Measurements from ENCODE around the gene STARD3NL.
"Not testable (repeated sequence)": the region's sequence is repeated elsewhere in the genome, so short reads cannot be mapped to it uniquely, and the experiment has no call there.

Gene STARD3NL

DNA sequence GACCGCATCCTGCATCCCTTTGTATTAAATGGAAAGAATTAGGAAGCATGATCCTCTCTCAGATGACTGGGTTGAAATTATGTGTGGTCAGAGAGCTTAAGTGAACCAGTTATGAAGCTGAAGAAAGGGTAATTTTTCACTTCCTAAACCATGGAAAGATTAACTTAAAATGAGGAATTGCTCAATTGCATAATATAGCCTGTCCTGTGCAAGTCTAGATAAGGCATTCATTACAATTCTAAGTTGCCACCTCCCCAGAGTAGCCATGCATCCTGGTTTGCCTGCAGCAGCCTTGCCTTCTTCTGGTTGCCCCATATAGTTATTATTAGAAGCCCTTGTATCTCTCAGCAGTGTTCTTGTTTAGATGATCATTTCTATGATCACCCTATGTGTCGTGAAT is 45.3 kb downstream of the STARD3NL start:
- no peak for DNase-seq (ENCODE audit: low spot score)

DNA sequence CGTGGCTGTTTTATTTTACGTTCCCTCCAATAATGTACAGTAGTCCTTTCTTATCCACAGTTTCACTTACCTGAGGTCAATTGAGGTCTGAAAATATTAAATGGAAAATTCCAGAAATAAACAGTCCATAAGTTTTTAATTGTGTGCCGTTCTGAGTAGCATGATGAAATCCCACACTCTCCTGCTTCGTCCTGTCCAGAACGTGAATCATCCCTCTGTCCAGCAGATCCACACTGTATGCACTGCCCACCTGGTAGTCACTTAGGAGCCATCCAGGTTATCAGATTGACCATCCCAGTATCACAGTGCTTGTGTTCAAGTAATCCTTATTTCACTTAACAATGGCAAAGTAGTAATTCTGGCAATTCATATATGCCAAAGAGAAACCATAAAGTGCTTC is 46.3 kb downstream of the STARD3NL start:
- no peak for DNase-seq (ENCODE audit: low spot score)

DNA sequence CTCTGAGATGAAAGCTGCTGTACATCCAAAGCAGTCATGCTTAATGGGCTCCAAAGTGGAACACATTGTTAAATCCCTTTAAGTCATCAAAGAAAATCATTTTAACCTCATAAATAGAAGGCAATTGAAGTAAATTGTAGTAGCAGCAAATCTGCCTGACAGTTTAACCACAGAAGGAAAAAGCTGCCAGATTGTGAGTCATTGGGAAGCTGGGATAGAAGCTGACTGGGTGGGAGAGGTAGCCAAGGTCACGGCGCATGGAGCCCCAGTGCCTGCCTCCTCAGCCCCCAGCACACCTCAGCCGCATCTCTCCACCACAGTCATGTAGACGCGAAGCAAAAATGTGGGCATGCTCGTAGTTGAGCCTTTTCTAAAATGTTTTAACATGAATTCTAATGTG is 51.3 kb downstream of the STARD3NL start:
- no peak for DNase-seq (ENCODE audit: low spot score)

DNA sequence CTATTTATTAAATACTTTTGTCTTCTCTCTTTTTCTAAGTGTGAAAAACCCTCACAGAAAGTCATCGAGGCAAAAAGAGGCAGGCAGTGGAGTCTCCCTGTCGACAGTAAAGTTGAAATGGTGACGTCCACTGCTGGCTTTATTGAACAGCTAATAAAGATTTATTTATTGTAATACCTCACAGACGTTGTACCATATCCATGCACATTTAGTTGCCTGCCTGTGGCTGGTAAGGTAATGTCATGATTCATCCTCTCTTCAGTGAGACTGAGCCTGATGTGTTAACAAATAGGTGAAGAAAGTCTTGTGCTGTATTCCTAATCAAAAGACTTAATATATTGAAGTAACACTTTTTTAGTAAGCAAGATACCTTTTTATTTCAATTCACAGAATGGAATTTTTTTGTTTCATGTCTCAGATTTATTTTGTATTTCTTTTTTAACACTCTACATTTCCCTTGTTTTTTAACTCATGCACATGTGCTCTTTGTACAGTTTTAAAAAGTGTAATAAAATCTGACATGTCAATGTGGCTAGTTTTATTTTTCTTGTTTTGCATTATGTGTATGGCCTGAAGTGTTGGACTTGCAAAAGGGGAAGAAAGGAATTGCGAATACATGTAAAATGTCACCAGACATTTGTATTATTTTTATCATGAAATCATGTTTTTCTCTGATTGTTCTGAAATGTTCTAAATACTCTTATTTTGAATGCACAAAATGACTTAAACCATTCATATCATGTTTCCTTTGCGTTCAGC is 52.0 kb downstream of the STARD3NL start:
- DNase-seq (ENCODE audit: low spot score) = no peak

DNA sequence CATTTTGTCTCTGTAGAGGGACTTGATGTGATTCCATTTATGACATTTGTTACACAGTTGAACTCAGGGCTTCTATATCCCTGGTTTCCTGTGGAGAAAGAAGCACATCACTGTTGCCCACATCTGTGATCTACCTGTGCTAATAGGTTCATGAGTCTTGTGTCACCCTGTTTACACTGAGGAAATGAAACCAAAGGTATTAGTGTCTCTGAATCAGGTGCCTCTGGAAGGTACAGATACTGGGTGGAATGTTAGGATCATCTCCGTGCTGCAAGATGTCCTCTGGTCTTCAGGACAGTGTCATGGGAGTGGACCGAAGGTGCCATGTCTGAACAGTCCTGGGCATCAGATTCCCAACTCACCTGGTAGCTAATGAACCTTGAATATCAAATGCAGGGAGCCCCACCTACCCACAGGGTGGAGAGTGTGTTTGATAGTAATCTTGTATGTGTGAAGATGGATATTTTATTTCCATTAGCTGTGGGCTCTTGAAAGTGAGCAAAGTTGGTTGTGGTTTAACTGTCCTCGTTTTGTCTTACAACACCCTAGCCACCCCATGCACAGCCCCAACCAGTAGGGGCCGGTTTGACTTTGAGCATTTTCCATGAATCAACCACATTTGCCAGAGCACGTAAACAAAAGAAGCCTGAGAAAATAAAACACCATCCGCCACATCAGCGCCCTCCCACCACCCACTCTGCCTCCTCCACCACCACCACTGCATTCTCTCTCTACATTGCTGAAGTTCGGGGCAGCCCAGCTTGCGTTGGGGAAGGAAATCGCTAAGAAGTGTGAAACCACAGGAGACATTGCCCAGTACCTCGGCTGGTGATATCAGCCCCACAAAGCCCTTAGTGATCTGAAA is 54.7 kb downstream of the STARD3NL start:
- DNase-seq (ENCODE audit: low spot score) = no peak

DNA sequence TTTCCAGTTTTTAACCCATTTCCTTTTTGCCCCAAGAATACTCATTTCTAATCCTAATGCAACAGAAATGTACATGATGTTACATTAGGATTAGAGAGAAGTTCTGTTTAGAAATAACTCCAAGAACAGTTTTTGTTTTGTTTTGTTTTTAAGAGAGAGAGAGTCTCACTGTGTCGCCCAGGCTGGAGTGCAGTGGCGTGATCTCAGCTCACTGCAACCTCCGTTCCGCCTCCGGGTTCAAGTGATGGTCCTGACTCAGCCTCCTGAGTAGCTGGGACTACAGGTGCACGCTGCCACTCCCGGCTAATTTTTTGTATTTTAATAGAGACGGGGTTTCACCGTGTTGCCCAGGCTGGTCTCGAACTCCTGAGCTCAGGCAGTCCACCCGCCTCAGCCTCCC is 56.7 kb downstream of the STARD3NL start:
- not testable (repeated sequence) for DNase-seq (ENCODE audit: low spot score)

DNA sequence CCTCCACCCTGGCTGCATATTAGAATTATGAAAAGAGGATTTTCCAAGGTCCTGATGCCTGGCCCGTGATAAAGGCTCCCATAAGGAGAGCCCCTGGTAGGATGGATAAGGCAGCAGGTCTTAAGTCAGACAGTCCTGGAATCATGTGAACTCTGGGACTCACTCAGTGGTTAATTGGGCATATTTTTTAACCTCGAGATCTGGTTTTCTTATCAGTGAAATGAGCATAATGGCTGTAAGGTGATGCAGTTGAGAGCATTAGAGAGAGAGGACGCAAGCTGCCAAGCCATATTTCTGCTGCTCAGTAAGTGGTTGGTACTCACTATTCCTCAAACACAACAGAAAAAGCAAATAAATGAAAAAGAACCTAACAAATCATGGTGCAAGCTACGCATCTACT is 57.6 kb downstream of the STARD3NL start:
- DNase-seq (ENCODE audit: low spot score) = no peak

DNA sequence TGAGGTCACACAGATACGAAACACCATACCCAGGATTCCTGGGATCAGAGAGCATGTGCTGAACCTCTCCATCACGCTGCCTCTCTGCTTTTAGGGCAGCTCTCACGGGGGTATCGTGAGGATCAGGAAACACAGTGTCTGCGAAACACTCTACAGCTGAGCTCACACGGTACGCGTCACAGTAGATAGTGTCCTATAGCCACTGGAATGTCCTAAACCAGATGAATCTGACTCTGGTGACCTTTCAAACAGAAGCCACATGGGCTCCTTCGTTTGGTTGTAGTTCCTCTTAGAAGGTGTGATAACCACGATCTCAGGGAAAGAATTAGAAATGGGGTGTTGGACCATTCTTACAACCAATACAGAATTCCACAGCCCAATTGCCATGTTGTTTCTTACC is 61.1 kb downstream of the STARD3NL start:
- DNase-seq (ENCODE audit: low spot score) = not testable (repeated sequence)

DNA sequence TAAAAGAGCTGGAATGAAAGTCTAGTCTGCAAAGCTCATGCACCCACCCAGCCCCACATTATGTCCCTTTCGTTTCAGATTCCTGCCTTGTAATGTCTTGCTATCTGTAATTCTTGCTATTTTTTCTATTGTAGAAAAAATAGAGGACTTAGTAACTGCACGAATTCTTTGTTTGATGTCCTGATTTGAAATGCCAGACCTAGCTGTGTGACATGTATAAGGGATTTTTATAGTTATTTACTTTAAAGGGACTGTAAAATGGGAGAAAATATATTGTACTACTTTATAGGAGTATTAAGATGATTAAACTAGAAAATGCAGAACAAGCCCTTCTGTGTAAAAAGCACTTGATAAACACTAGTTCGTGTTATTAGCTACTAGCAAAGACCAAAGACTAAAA is 63.0 kb downstream of the STARD3NL start:
- no peak for DNase-seq (ENCODE audit: low spot score)

DNA sequence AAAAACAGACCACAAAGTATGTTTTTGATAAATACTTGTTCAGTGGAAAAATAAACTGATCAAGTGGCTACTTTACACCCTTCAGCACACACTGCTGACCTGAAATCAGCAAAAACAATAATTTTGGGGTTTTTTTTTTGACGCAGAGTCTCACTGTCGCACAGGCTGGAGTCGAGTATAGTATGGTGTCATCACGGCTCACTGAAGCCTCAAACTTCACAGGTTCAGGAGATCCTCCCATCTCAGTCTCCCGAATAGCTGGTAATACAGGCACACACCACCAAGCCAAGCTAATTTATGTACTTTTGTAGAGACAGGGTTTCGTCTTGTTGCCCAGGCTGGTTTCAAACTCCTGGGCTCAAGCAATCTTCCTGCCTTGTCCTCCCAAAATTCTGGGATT is 64.8 kb downstream of the STARD3NL start:
- DNase-seq (ENCODE audit: low spot score) = no peak

DNA sequence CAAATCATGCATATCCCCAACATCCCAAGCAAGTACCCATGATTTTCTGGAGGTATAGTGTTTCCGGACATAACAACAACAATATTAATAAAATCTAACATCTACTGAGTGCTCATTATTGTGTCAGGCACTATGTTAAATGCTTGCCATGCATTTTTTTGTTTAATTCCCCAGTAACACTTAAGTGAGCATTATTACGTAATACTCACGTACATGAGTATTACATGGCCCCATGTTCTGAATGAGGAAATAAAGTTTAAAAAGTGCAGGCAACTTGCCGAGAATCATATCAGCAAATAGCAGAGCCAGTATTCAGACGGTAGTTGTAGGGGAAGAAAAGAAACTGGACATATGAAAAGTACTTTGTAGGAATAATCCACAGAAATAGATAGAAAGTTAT is 65.3 kb downstream of the STARD3NL start:
- DNase-seq (ENCODE audit: low spot score) = not testable (repeated sequence)

DNA sequence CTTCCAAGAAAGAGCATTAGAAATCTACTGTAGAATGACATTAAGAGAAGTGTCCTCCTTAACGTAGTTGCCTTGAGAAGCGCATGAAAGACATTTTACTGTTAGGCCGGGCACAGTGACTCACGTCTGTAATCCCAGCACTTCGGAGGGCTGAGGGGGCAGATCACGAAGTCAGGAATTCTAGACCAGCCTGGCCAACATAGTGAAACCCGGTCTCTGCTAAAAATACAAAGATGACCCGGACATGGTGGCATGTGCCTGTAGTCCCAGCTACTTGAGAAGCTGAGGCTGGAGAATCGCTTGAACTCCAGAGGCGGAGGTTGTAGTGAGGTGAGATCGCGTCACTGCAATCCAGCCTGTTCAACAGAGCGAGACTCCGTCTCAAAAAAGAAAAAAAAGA is 66.5 kb downstream of the STARD3NL start:
- DNase-seq (ENCODE audit: low spot score) = no peak

DNA sequence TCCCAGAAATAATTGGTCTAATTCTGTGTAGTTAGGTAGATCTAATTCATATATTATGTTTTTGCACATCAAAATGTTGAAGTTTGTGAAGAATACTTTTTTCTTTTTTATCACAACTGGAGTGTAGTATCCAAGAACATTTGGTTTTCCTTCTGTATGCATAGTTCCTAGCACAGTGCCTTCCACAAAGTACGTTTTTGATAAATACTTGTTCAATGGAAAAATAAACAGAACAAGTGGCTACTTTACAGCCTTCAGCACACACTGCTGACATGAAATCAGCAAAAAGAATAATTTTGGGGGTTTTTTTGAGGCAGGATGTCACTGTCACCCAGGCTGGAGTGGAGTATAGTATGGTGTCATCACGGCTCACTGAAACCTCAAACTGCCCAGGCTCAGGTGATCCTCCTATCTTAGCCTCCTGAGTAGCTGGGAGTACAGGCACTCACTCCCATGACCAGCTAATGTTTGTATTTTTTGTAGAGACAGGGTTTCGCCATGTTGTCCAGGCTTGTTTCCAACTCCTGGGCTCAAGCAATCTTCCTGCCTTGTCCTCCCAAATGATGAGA is 67.4 kb downstream of the STARD3NL start:
- DNase-seq (ENCODE audit: low spot score) = no peak

DNA sequence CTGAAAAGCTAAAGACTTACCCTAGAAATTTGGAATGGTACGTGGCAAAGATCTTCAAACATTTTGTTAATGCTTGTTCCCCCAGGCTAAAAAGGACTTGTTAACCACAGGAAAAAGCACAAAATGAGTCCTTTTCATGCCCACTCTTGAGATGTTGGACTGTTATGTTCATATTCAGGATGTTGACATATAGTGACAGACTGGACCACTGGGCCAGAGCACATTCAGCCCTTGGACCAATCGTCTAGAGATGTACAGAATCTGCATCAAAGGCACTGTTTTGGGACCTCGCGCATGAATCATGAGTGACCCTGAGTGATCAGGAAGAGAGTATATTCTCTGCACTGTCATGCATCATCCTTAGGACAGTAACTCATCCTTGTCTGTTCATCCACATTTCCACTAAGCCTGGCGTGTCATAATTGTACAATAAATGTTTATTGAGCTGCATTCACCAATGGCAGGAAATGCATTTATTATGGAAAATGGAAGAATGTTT is 70.1 kb downstream of the STARD3NL start:
- no peak for DNase-seq (ENCODE audit: low spot score)

DNA sequence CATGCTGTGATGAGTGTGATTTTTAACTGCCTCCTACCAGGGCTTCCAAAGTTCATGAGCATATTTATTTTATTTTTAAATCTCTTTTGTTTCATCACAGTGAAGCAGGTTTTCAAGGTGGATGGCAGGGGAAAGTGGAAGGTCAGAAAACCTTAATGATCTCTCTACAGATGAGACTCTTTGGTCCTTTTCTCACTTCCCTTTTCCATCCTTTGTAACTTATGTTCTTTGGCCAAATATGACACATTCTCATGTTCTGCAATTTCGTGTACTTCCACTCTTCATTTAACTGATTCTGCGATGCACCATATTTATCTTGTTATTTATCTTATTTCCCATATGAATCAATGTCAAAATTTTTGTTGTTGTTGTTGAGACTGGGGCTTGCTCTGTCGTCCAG is 71.8 kb downstream of the STARD3NL start:
- DNase-seq (ENCODE audit: low spot score) = not testable (repeated sequence)

DNA sequence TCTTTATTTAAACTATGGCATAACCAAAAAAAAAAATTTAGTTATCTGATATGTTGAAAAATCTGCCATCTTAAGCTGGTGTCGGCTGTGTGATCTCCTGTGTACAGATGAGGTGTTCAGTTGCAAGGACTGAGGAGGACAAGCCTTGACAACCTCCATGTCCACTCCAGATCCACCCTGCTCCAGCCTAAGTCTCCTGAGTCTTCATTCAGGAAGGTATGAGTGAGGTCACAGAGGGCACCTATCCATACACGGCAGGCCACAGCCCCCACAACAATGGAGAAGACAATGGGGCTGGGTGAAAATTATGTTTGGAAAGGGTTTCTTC is 79.3 kb downstream of the STARD3NL start:
- no peak for DNase-seq (ENCODE audit: low spot score)

DNA sequence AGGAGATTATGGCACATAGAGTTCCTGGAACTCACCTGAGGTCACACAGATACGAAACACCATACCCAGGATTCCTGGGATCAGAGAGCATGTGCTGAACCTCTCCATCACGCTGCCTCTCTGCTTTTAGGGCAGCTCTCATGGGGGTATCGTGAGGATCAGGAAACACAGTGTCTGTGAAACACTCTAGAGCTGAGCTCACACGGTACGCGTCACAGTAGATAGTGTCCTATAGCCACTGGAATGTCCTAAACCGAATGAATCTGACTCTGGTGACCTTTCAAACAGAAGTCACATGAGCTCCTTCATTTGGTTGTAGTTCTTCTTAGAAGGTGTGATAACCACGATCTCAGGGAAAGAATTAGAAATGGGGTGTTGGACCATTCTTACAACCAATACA is 81.1 kb downstream of the STARD3NL start:
- DNase-seq (ENCODE audit: low spot score) = not testable (repeated sequence)

DNA sequence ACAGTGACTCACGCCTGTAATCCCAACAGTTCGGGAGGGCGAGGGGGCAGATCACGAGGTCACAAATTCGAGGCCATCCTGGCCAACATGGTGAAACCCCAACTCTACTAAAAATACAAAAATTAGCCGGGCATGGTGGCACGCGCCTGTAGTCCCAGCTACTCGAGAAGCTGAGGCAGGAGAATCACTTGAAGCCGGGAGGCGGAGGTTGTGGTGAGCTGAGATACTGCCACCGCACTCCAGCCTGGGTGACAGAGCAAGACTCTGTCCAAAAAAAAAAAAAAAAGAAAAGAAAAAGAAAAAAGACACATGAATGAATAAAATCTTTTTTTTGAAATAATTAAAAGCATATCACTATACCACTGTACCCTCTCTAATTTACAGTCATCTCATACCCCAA is 83.6 kb downstream of the STARD3NL start:
- not testable (repeated sequence) for DNase-seq (ENCODE audit: low spot score)

DNA sequence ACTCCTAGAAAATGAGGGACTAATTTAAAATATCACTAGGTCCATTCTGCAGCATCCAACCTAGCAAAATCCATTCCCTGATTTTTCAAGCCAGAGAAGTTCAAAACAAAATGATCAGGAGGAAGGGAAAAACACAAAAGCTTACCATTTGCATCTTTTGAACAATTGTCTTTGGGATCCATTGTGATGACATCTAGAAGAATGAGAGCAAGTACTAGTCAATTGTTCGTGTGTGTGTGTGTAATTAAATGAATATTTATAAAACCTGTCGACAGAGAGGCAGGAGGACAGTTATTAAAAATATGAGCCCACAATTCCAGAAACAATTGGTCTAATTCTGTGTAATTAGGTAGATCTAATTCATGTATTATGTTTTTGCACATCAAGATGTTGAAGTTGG is 84.0 kb downstream of the STARD3NL start:
- DNase-seq (ENCODE audit: low spot score) = not testable (repeated sequence)

DNA sequence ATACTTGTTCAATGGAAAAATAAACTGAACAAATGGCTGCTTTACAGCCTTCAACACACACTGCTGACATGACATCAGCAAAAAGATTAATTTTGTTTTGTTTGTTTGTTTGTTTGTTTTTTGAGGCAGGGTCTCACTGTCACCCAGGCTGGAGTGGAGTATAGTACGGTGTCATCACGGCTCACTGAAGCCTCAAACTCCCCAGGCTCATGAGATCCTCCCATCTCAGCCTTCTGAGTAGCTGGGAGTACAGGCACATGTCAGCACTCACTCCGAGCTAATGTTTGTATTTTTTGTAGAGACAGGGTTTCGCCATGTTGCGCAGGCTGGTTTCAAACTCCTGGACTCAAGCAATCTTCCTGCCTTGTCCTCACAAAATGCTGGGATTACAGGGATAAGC is 84.5 kb downstream of the STARD3NL start:
- no peak for DNase-seq (ENCODE audit: low spot score)

DNA sequence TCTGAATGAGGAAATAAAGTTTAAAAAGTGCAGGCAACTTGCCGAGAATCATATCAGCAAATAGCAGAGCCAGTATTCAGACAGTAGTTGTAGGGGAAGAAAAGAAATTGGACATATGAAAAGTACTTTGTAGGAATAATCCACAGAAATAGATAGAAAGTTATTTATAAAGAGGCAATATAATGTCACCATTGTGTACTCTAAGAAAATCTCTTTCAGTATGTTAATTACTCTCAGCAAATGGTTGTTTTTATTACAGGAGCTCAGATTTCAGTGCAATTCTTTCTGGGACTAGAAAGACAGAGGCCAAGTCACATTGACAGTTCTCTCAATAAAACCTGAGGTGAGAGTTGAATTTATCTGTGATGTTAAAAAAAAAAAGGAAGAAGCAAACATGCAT is 85.2 kb downstream of the STARD3NL start:
- DNase-seq (ENCODE audit: low spot score) = not testable (repeated sequence)

DNA sequence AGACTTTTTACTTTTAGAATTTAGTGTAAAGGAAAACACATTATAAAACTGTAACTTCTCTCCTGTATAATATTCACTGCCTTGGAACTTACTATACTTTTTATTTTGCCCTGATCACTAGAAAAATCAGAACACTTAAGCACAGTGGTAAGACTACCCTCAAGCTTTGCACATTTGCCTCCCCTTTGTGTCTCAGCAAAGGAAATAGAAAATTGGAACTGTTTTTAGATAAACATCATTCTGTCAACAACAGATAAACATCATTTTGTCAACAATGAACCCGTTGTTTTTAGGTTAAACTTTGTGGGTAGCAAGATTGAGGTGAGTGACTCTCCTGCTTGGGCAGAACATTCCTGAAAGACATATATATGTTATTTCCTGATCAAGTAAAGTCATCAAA is 86.6 kb downstream of the STARD3NL start:
- DNase-seq (ENCODE audit: low spot score) = not testable (repeated sequence)

DNA sequence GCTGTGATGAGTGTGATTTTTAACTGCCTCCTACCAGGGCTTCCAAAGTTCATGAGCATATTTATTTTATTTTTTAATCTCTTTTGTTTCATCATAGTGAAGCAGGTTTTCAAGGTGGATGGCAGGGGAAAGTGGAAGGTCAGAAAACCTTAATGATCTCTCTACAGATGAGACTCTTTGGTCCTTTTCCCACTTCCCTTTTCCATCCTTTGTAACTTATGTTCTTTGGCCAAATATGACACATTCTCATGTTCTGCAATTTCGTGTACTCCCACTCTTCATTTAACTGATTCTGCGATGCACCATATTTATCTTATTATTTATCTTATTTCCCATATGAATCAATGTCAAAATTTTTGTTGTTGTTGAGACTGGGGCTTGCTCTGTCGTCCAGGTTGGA is 87.9 kb downstream of the STARD3NL start:
- not testable (repeated sequence) for DNase-seq (ENCODE audit: low spot score)

Data from RKO (cell line).